MV-4-11 (cell line): Measurements from ENCODE around the gene RAI1.

Experiments used
- DNase-seq: peaks from one replicate; lab custom pipeline; 2025; lab: John Stamatoyannopoulos, UW

RAI1 gene

DNA sequence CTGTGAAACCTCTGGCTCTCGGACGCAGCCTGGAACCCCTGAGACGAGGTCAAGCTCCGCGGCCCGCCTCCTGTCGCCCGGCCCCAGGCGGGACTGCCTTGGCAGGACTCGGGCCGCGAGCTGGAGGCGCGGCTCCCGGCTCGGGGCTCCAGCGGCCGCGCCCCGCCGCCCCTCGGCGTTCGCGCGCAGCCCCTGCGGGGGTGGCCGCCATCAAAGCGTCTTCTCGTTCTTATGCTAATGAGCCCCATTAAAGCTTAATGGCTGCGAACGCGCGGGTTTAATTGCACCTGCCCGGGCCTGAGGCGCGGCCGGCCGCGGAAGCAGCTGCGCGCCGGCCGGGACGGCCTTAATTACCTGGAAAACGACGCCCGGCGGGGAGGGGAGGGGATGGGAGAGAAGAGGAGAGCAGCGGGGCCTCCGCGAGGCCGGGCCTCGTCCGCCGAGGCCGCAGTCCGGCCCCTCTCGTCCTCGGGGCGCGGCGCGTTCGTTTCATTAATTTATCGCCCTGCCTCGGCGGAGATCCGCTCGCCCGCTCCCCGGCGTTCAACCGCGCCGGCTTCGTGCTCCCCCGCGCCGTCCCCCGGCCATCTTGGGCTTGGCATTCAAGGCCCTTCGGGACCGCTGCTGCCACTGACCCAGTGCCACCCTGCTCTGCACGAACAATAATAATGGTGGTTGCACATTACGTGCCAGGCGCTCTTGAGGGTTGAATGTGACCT lies 19.2 kb downstream of the RAI1 start:
- DNase-seq = no peak

DNA sequence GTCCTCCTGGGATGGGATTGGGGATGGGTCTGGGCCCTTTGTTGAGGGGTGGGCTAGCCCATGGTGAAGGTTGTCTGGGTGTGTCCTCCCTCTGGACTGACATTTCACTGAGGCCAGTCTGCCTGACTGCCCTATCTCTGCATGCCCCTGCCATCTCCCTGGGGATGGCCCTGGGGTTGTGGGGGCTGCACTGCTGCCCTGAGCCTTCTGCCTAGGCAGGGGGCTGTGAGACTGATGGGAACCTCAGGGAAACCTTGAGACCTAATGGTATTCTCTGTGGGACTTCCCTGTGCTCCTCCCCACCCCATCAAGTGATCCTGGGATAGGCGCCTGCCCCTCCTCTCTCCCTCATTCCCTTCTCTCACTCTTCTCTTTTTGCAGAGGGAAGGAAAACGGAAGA lies 19.9 kb downstream of the RAI1 start:
- no peak for DNase-seq

DNA sequence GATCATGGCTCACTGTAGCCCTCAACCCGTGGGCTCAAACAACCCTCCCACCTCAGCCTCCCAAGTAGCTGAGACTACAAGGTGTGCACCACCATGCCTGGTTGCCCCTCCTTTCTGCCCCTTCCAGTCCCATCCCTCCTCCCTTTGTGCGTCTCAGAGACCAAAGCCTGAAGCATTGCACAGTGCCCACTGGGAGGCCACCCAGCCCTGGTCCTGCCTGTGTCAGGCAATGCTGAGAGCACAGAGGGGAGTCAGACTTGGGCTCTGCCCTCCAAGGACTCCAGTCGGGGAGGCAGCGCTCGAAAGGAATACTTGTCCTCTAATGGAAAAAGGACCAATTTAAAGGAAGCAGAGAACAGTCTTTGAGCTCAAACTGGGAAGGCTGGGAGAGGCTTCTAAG lies 20.4 kb downstream of the RAI1 start:
- no peak for DNase-seq

DNA sequence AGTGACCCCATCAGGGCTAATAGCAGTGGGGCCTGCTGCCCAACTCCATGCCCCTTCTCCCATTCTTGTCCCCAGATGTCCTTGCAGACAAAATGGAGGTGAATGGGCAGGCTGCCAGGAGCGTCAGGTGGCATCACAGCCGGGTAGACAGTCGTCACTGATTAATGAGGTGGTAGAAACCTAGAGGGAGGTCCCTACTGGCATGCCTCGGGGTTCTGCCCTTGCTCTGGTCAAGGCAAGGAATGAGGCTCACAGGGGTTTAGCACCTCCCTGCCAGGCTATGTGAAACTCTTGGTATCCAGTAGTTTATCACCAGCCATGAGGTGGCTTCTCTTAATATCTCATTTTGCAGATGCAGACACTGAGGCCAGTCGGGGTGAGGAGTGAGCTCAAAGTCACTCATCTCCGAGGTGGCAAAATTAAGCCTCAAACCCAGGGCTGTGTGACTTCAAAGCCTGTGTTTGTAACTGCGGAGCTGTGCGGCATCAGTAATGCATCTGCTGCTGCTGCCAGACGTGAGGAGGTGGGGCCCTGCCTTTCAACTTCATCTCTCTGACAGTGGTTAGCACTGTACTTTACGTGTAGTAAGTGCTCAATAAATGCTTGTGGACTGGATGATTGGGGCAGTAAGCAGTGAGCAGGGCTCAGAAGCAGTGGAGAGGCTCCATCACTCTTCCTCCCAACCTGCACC lies 21.3 kb downstream of the RAI1 start:
- DNase-seq = no peak

DNA sequence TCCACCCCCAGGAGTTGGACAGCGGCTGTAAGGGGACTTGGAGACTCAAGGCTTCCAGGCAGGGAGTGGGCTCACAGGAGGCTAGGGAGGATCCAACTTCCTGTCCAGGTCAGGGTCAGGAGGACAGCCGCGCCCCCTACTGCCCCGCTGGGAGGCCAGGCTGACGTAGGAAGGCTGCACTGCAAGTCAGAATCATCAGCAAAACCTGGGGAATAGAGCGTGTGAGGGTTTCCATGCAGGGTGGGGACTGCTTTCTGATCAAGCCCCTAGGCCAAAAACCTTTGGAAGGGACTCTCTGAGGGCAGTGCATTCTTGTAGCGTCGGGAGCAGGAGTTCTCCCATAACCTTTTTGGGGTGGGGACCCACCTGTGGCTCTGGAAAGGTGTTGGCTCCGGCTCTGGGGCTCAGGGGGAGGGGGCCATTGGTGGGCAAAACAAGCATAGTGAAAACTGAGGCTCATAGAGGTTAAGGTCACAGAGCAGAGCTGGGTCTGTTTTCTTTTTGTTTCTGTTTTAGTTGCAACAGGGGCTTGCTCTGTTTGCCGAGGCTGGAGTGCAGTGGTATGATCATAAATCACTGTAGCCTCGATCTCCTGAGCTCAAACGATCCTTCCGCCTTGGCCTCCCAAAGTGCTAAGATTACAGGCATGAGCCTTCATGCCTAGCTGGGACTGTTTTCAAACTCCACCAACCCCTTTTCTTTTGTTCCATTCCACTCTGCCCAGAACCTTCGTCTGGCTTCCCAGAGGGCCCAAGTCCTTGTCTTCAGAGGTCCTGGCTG lies 22.1 kb downstream of the RAI1 start:
- DNase-seq = no peak

DNA sequence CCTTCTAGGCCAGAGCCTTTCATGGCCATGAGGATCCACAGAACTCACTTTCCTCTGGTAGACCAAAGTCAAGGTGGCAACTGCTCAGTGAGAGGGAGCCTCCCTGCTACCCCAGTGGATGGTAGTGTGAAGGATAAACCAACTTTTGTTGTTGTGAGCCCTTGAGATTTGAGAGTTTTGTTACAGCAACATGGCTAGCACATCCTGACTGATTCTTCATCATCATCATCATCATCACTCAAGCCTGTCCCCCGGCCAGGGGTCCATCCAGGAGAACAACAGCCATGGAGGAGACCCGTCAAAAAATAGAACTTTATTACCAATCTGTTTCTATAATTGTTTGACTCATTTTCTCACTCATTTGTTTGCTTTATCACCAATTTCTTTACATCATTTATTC lies 23.7 kb downstream of the RAI1 start:
- DNase-seq = no peak

DNA sequence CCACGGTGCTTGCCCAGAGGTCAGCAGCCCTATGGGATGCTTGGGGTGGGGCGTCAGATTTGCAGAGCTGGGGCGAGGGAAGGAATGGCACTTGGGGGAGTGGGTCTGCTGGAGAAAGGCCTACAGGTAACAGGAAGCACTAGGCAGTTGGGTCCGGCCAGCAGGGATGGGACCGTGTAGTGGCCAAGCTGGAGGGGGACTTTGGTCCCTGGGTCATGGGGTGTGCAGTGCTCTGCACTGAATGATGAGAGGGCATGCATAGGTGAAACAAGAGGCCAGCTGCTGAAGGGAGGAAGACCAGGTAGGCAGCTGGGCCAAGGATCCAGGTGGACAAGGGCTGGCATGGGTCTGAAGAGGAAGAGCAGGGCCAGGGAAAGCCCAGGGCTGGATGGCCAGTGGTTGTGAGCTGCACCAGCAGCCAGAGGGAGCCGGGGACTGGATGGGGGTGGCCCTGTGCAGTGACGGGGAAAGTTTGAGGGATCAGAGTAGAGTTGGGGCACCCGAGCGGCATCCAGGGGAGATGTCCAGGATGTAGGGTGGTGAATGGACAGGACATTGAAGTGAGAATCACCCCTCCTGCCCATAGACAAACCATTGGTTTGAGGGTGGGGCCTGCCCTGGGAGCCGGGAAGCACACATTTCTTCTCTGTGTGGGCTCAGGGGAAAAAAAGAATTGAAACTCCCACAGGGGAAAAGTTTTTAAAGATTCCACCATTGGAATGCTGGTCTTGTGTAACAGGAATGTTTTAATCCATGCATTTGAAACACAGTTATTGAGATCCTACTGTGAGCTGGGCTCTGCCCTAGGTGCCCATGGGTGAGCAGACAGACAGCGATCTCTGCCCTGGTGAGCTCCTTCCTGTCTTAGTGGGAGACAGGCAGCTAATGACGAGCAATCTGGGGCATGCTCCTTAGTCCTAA lies 25.1 kb downstream of the RAI1 start:
- DNase-seq = no peak

DNA sequence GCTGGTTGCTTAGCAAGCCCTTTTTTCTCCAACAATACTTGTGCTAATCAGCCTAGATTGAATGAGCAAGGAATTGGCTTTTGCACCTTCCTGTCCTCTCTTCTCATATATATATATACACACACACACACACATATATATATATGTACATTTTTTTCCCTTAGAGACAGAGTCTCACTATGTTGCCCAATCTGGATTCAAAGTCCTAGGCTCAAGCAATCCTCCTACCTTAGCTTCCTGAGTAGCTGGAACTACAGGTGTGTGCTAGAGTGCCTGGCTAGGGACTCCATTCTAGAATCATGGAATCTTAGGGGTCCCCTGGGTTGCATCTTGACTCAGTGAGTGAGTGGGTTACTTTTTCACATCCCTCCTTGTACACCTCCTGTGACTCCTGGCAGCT lies 27.0 kb downstream of the RAI1 start:
- DNase-seq = no peak

DNA sequence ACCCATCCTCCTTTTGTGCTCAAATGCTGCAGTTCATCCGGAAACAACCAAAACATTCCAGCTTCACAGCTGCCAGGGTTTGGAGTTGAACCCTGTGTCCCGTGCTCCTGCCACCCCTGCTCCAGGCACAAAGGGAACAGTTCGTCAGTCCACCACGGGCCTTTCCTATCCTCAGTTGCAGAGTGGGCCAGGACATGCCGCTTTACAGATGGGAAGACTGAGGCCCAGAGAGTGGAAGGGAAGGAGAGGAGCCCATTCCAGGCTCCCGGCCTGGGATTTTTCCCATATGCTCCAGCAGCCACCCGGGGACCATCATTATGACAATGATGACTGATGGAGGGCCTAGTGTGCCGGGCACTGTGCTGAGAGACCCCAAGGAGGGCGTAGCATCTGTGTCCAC lies 27.6 kb downstream of the RAI1 start:
- no peak for DNase-seq

DNA sequence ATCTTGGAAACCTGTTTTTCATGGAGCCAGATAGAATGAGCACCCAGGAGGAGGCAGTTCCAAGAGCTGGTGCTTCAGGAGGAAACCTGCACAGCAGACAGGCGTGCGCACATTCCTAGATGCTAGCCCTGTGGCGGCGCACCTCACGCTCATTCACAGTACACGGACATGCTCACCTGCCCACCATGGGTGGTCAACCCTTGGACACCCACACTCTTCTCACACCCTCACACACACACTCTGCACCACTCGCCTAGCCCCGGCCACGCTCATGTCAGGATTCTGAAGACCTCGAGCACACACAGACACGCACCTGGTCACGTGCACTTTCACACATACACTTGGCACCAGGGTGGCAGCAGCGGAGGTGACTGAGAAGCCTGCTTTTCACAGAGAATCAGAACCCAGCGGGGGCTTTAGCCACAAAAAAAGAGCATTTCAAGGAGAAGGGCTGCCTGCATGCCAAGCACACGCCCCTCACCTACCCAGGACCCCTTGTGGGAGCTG lies 28.6 kb downstream of the RAI1 start:
- DNase-seq = no peak

DNA sequence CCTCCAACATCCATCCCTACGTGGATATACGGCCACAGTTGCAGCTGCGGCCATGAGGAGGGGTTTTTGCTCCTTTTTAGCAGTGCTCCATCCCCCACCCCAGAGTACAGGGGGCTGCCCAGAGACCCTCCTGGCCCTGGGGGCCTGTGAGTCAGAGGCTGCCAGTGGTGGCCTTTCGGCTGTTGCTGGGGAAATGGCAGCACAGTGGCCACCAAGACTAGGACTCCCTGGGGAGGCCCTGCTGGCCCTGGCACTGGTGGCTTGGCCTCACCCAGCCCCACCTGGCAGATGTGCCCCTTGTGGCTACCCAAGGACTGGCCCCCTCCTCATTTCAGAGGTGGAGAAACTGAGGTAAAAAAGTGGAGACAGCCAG lies 29.1 kb downstream of the RAI1 start:
- DNase-seq = no peak

DNA sequence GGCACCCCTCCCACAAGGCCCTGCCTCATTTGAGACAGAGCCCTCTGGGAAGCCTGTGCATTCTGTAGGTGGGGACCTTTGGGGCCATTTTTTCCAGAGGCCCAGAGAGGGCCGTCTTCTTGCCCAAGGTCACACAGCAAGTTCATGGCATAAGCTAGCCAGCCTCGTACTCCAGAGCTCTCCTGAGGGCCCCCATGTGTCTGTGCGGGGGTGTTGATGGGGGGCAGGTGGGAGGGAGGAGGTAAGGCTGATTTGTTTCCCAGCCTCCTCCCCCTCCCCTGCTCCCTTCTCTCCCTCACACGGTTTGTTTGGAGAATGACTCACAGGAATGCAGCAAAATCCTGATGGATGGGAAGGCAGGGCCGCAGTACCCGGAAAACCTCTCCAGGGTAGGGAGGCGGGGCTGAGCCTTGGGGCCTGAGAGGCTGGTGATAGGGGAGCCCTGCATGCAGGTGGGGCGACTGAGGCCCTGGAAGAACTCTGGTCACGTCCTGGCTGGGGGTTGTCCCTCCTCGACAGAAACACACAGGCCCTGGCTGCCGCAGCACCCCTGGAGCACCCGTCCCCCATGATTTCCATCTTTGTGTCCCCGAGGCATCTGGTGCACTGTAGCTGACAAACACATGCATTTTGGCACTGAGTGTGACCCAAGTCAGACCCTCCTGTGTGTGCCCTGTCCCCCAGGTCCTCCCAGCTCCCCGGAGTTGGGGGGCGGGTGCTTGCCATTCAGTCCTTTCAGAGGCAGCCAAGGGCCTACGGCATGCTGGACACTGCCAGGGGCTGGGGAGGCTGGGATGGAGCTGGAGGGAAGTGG lies 29.7 kb downstream of the RAI1 start:
- no peak for DNase-seq

DNA sequence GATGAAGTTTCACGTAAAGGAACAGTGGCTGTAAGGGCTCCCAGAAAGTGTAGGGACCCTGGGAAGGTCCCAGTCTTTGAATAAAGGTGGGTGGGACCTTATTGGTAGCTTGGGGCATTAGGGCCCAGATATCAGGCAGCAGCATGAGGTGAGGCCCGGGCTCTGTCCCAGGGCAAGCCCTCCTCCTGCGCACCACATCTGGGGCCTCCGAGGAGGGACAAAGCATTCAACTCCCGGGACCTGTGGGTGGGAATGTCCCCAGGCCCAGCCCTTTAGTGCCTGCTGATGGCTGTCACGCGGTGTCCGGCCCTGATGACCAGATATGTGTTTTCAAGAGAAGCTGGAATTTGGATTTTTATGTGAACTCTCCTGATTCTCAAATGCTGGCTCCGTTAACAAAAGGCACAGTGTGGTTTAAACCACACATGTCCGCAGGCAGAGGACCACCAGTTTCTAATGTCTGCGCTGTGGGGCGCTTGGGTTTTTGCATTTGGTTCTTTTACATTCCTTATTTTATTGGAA lies 30.4 kb downstream of the RAI1 start:
- DNase-seq = no peak

DNA sequence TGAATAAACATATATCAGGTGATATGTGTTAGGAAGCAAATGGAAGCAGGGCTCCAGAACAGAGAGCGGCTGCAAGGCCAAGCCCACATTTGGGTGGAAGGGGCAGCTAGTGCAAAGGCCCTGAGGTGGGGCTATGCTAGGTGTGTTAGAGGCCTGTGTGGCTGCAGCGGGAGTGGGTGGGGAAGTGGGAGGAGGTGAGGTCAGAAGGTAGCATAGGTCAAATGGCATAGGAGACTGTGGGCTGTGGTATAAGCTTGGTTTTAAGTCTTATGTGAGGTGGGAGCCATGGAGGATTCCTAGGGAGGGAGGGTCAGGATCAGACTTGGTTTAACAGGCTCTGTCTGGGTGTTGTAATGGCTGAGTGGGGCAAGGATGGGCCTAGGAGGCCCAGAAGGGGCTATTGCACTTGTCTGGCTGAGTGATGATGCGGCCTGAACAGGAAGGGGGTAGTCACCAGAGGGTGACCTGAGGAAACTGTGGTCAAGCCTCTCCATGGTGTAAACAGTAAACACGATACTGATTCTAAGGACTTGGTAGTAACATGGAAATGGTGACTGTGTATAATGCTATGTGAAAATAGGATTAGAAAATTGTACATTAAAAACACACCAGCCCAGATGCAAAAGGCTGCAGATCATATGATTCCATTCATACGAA lies 31.1 kb downstream of the RAI1 start:
- peak; percentile 71 for DNase-seq

DNA sequence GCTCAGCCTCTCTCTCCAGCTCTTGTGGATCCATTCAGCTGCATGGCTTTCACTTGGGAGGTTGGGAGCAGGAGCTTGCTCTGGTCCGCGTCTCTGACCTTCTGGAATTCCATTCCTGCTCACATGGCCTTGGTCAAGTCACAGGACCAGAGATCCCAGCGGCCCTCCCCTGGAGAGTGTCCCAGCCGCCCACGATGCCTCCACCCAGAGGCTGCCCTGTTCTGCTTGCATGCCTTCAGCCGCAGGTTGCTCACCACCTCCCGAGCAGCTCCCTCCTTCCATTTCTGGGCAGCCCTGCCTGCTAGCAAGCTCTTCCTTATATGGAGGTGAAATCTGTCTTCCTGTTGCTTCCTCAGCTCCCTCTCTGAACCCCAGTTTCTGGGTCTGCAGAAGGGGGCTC lies 32.6 kb downstream of the RAI1 start:
- no peak for DNase-seq

DNA sequence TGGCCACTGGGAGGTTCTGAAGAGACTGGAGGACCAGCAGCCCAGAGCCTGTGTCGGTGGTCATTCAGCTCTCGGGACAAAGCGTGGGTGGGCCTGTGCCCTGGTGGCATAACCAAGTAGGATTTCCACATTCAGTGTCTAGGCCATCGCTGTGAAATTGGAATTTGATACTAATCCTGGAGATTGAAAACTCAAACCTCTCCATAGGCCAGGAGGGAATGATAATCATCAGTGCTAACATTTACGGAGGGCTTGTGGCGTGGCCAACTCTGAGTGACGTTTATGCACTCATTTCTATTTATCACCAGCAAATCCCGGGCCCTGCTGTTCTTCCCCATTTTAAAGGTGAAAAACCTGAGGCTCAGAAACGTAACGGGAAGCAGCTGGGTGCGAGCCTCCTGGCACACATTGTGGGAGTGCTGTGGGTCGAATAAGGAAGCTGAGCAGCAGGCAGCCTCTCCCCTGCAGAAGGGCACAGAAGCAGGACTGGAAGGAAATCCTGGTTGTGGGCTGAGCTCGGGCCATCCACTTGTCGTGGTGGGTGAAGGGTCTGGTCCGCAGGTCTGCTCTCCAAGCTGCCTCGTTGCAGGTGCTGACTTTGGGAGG lies 33.1 kb downstream of the RAI1 start:
- DNase-seq = peak; percentile 18

DNA sequence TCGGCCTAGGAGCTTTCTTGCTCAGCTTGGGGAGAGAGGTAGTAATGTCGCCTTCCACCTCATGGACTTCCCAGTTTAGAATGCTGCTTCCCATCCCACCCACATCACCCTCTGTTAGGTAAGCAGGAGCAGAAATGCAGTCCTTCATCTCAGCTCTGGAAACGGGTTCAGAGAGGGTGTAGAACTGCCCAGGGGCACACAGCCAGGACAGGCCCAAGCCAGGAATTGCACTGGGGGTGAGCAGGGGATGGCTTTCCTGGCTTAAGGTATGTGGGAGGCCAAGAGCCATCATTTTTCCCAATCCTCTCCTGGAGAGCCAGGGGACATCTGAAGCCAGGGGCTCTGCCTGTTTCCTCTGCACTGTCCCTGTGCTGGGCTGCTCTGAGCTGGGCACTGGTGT lies 33.6 kb downstream of the RAI1 start:
- no peak for DNase-seq

DNA sequence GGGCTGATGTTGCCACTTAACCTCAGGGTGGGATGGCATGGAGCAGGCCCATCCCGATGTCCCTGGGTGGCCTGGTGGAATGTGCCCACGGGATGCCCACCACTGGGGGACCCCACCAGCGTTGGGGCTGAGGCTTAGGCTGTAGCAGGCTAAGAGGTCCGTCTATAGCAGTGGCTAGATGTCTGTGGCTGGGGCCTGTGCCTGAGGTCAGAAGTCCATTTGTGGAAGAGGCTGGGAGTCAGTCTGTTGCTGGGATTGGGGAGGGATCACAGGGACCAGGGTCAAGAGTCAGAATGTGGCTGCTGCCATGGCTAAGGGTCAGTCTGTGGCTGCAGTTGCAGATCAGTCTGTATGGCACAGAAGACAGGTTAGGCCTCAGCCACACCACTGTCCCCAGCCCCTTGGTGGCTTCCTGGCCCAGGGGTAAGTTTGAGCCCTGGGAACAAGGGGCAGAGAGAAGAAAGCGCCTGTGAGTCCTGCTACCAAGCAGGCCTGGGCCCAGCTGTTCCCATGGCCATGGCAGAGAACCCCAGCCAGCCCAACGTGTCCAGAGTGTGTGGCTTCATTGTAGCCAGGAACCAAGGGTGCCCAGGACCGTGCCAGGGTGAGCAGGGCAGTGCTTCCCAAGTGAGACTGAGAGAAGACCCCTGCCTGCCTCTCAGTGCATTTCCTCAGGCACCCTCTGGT lies 35.7 kb downstream of the RAI1 start:
- DNase-seq = no peak

DNA sequence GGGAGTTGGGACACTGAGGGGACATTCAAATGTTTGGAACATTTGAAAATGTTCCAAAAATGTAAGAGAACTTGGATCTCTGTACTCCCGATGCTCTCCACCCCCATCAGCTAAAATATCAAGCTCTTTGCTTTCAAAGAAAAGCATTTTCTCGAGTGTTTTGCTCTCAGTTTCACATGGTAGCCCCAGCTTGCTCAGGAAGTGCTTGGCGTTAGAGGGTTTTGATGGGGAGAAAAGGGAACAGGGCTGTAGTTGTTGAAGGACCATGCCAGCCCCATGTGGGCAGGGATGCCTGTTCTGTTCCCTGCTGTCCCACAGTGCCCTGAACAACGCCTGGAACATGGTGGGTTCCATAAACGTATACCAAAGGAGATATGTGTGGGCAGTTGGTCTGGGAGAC lies 37.0 kb downstream of the RAI1 start:
- no peak for DNase-seq
